Endothelial cell of umbilical vein (primary cell): ENCODE data around the gene ATF3. TPM values are rescaled to one million over a fixed set of nuclear protein-coding genes. Genes with fewer than 3 reads are reported as not detected.

Source experiments
- BruUV-seq: library from RNA; stranded (reverse); fragments of 400-500 nt; replicated peaks from 2 replicates; lab custom pipeline; 2021; lab: Mats Ljungman, UMichigan
- CTCF ChIA-PET: fragments of 300-600, 350-600 bp; sonication (Branson Sonifier 250); formaldehyde crosslinking; loops from one replicate; lab custom pipeline; 2021; ENCODE audit warnings: antibody characterized with exemption, inconsistent platforms; lab: Charles Lee
- POLR2A ChIA-PET: fragments of 300-600, 350-600 bp; sonication (Branson Sonifier 250); formaldehyde crosslinking; loops from one replicate; lab custom pipeline; 2021; ENCODE audit warnings: antibody characterized with exemption, inconsistent platforms; lab: Charles Lee
- DNase-seq: peaks from one replicate; pipeline ENCODE4 v3.0.0-alpha.2; 2011; ENCODE audit warnings: low read depth, low spot score
- FAIRE-seq: peaks from 2 replicates; lab custom pipeline; 2011; peaks lifted over from hg19 to GRCh38; lab: Jason Lieb, UNC
- H2AFZ ChIP-seq: 2 replicates; pipeline ENCODE4 v1.6.0; 2012; ENCODE audit warnings: low read depth, low read length, control low read depth, inconsistent platforms
- H3K27ac ChIP-seq: 2 replicates; pipeline ENCODE4 v1.5.1; 2011; ENCODE audit warnings: low read depth, mild to moderate bottlenecking, control low read depth, low read length, moderate library complexity; ENCODE audit not compliant: insufficient read depth
- H3K27me3 ChIP-seq, 2 experiments: 2 replicates each; pipeline versions ENCODE4 v1.6.0 to v1.6.1; 2011; ENCODE audit warnings: low read length in 2 of 2, mixed read lengths in 1 of 2; ENCODE audit not compliant: control insufficient read depth in 2 of 2, insufficient read depth in 2 of 2
- H3K36me3 ChIP-seq, 2 experiments: 2 replicates in 1 of 2; 3 replicates in 1 of 2; pipeline ENCODE4 v1.5.1; 2011; ENCODE audit warnings: low read length in 2 of 2, mild to moderate bottlenecking in 1 of 2, moderate library complexity in 1 of 2; ENCODE audit not compliant: control insufficient read depth in 2 of 2, insufficient read depth in 2 of 2; ENCODE audit errors: extremely low read depth in 1 of 2
- H3K4me1 ChIP-seq: 3 replicates; pipeline ENCODE4 v1.5.1; 2011; ENCODE audit warnings: mild to moderate bottlenecking, low read length; ENCODE audit not compliant: control insufficient read depth, insufficient read depth; ENCODE audit errors: extremely low read depth
- H3K4me2 ChIP-seq: 2 replicates; pipeline ENCODE4 v1.6.1; 2011; ENCODE audit warnings: low read length, control low read depth, mixed read lengths; ENCODE audit not compliant: insufficient read depth
- H3K4me3 ChIP-seq, 3 experiments: fragments of 200-600 bp in 1 of 3; sonication (generic), shearing (Covaris generic) in 1 of 3; replicated peaks in 1 of 3; 2 replicates each; pipeline ENCODE4 v1.5.1; 2011 to 2016; ENCODE audit warnings: control low read depth in 3 of 3, low read length in 3 of 3, mild to moderate bottlenecking in 2 of 3, inconsistent platforms in 1 of 3, low read depth in 1 of 3, moderate library complexity in 1 of 3; ENCODE audit not compliant: insufficient read depth in 1 of 3
- H3K79me2 ChIP-seq: 2 replicates; pipeline ENCODE4 v1.6.0; 2012; ENCODE audit warnings: low read length, inconsistent platforms; ENCODE audit not compliant: control insufficient read depth, insufficient read depth
- H3K9ac ChIP-seq: replicated peaks from 2 replicates; pipeline ENCODE3; 2011; ENCODE audit warnings: low read length, control low read depth; ENCODE audit not compliant: insufficient read depth; ENCODE audit errors: extremely low read depth
- H3K9me1 ChIP-seq: replicated peaks from 3 replicates; pipeline ENCODE4 v1.6.0; 2011; ENCODE audit warnings: mild to moderate bottlenecking, low read length; ENCODE audit not compliant: control insufficient read depth, insufficient read depth; ENCODE audit errors: extremely low read depth
- H3K9me3 ChIP-seq: replicated peaks from 2 replicates; pipeline ENCODE4 v1.5.1; 2012; ENCODE audit warnings: low read length, inconsistent platforms; ENCODE audit not compliant: control insufficient read depth, insufficient read depth
- H4K20me1 ChIP-seq: replicated peaks from 2 replicates; pipeline ENCODE3; 2011; ENCODE audit warnings: mild to moderate bottlenecking, low read length; ENCODE audit not compliant: control insufficient read depth, insufficient read depth; ENCODE audit errors: extremely low read depth
- CTCF ChIP-seq, 2 donors: IDR thresholded peaks; 1 replicate in 1 of 2; 2 replicates in 1 of 2; pipeline ENCODE4 v1.5.1; 2011; ENCODE audit warnings: low read length in 2 of 2, mild to moderate bottlenecking in 2 of 2, moderate library complexity in 2 of 2, control low read depth in 1 of 2, inconsistent platforms in 1 of 2, low read depth in 1 of 2; ENCODE audit not compliant: insufficient read depth in 1 of 2; ENCODE audit errors: extremely low read depth in 1 of 2
- EZH2 ChIP-seq: IDR thresholded peaks from 2 replicates; pipeline ENCODE4 v1.6.1; 2012; ENCODE audit warnings: borderline replicate concordance, low read depth, mild to moderate bottlenecking, moderate library complexity, low read length, inconsistent platforms; ENCODE audit not compliant: severe bottlenecking
- FOS ChIP-seq: IDR thresholded peaks from 2 replicates; pipeline ENCODE4 v1.6.1; 2011; ENCODE audit warnings: mild to moderate bottlenecking, low read length, moderate library complexity, borderline replicate concordance; ENCODE audit not compliant: insufficient read depth
- GATA2 ChIP-seq: IDR thresholded peaks from 2 replicates; pipeline ENCODE4 v1.7.0; 2011; ENCODE audit warnings: low read depth, mild to moderate bottlenecking, moderate library complexity, mixed read lengths, low read length; ENCODE audit not compliant: insufficient read length, insufficient read depth
- JUN ChIP-seq: IDR thresholded peaks from 2 replicates; pipeline ENCODE4 v1.6.1; 2011; ENCODE audit warnings: borderline replicate concordance, low read depth; ENCODE audit not compliant: insufficient read length, insufficient read depth
- MAX ChIP-seq: IDR thresholded peaks from 2 replicates; pipeline ENCODE4 v1.6.1; 2011; ENCODE audit not compliant: insufficient read depth, insufficient read length
- MYC ChIP-seq: IDR thresholded peaks from one replicate; pipeline ENCODE4 v1.6.1; 2011; ENCODE audit warnings: mild to moderate bottlenecking, low read depth, low read length
- POLR2A ChIP-seq: IDR thresholded peaks from 2 replicates; pipeline ENCODE4 v1.6.1; 2012; ENCODE audit warnings: low read depth, mild to moderate bottlenecking, control low read depth, low read length
- POLR2AphosphoS5 ChIP-seq: IDR thresholded peaks from 2 replicates; pipeline ENCODE4 v1.6.1; 2012; ENCODE audit warnings: low read depth, mild to moderate bottlenecking, control low read depth, low read length, moderate library complexity; ENCODE audit not compliant: insufficient read depth
- dilution Hi-C: fragments of 300-500 bp; cut with MboI; formaldehyde crosslinking; loops from one replicate; pipeline ENCODE4 v1.15.0; 2019; ENCODE audit warnings: low sequenced_read_pairs; ENCODE audit not compliant: extremely low pct_ligation_motif_present
- intact Hi-C: fragments of 100-400 bp; cut with micrococcal nuclease; formaldehyde crosslinking; loops from one replicate; pipeline ENCODE4 v1.10.0; 2022
- polyA plus RNA-seq, 4 experiments: library from polyadenylated mRNA; depleted of rRNA in 3 of 4; stranded (reverse) in 3 of 4; unstranded in 1 of 4; fragments of >200 nt; gene quantifications; 2 replicates each; pipeline versions ENCODE4 v1.2.1 to v1.2.3, GENCODE V29; 2011 to 2012; ENCODE audit warnings: missing spikeins in 1 of 4
- total RNA-seq: library from RNA; stranded (reverse); gene quantifications from 2 replicates; pipeline ENCODE4 v1.2.3, GENCODE V29; 2021

Gene ATF3
- total and polyA plus RNA-seq, 2 donors (not counting 3 experiments of a cell fraction or from before 2014, with no cell fraction given): 6.1 to 17.1 TPM

- no peaks in the 10 kb centered on the region for H4K20me1 ChIP-seq
- H3K9me3 ChIP-seq: no peaks in the 10 kb centered on the region
- CTCF ChIA-PET: interaction anchor here (1.4 to 8.0 kb wide), 8 partner anchors 10 to 129 kb away, joined by 4 to 71 read pairs (median 12); partner anchors contain the start of gene BATF3
- no peak for FAIRE-seq
- H3K27ac ChIP-seq: peak overlapping the region; percentile 76
- H3K27me3 ChIP-seq: peaks cover 46 to 54% of the 10 kb centered on the region in 2 experiments
- H3K36me3 ChIP-seq: no peaks in the 10 kb centered on the region
- POLR2A ChIA-PET: interaction anchor here (1.0 to 2.8 kb wide), 11 partner anchors 10 to 129 kb away, joined by 3 to 44 read pairs (median 10); no protein-coding TSS in a partner anchor
- no TSS peak for BruUV-seq
- peak overlapping the region; percentile 51 to 77 (median 52) for H3K4me3 ChIP-seq
- dilution Hi-C loops (no loop called here), intact Hi-C loops (no loop called here)
- peaks cover 27% of the 10 kb centered on the region for H3K4me1 ChIP-seq
- H3K79me2 ChIP-seq: no peaks in the 10 kb centered on the region
- H3K4me2 ChIP-seq: peak overlapping the region; percentile 94
- peak; percentile 99 for TF ChIP-seq EZH2
- TF ChIP-seq GATA2: no peak
- peak overlapping the region; percentile 97 for H3K9ac ChIP-seq
- DNase-seq: peak; percentile 24
- H2AFZ ChIP-seq: peak overlapping the region; percentile 66
- no peaks in the 10 kb centered on the region for H3K9me1 ChIP-seq
These were observed 1.2 kb upstream of the ATF3 start for GRCh38 chr1:212607206-212607912.

- DNase-seq (no peak), FAIRE-seq (no peak)
- no peaks in the 10 kb centered on the region for H3K36me3 ChIP-seq
- H3K27ac ChIP-seq: peak overlapping the region; percentile 76
- intact Hi-C loops (loop anchor here (1.0 to 2.0 kb wide), 9 partner anchors 12 to 573 kb away; partner anchors contain the start of genes DTL and INTS7), dilution Hi-C loops (no loop called here)
- H3K27me3 ChIP-seq: peaks cover 42 to 48% of the 10 kb centered on the region in 2 experiments
- ChIA-PET CTCF (interaction anchor here (0.6 to 8.0 kb wide), 18 partner anchors 11 to 923 kb away, joined by 3 to 71 read pairs (median 6); partner anchors contain the start of gene BATF3), POLR2A (interaction anchor here (0.6 to 2.8 kb wide), 39 partner anchors 8 to 573 kb away, joined by 3 to 44 read pairs (median 4); partner anchors contain the start of genes DTL, FLVCR1, INTS7 and NSL1)
- H3K9me1 ChIP-seq: no peaks in the 10 kb centered on the region
- H3K9ac ChIP-seq: peak overlapping the region; percentile 97
- H2AFZ ChIP-seq: peak overlapping the region; percentile 66
- peaks cover 27% of the 10 kb centered on the region for H3K4me1 ChIP-seq
- no peaks in the 10 kb centered on the region for H3K79me2 ChIP-seq
- no peaks in the 10 kb centered on the region for H4K20me1 ChIP-seq
- H3K9me3 ChIP-seq: no peaks in the 10 kb centered on the region
- peak overlapping the region; percentile 51 to 77 (median 52) for H3K4me3 ChIP-seq
- H3K4me2 ChIP-seq: peak overlapping the region; percentile 94
- TF ChIP-seq FOS: no peak
- no peak for TF ChIP-seq CTCF (IDR thresholded peaks at IDR 0.05; ENCODE audit: extremely low read depth in 1 of 2, insufficient read depth in 1 of 2, low read depth in 1 of 2, low read length in 2 of 2)
- no peak for TF ChIP-seq POLR2AphosphoS5
- TF ChIP-seq MYC: no peak
- no peak for TF ChIP-seq POLR2A
- no peak for TF ChIP-seq MAX
- no peak for TF ChIP-seq JUN
- no peak for TF ChIP-seq GATA2
- TF ChIP-seq EZH2: no peak
- TSS peak; percentile 78 for BruUV-seq
These were observed 609 bp upstream of the ATF3 start for GRCh38 chr1:212607913-212608391.
